NK-92 (cell line): ENCODE data around the gene TMPRSS11A.

Source experiments
- DNase-seq: peaks from one replicate; lab custom pipeline; 2025; ENCODE audit not compliant: unreplicated experiment; lab: John Stamatoyannopoulos, UW

Gene TMPRSS11A

DNA sequence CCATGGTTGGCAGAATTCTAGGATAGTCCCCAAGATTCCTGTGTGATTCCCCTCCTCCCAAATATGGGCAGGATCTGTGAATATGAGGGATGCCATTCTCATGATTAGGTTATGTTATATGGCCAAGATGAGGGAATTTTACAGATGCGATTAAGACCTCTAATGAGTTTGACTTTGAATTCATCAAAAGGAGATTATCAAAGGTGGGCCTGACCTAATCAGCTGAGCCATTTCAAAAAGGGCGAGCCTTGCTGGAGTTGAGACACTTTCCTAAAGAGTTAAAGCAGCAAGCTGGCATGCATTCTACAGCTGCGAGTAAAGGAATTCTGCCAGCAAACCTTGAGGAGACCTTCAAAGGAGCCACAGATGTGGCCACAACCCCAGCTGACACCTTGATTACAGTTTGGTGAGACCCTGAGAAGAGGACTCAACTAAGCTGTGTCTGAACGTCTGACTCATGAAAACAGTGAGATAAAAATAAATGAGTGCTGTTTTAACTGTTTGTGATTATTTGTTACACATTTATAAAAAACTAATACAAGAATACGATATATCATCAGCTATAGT is 47.8 kb downstream of the TMPRSS11A start:
- no peak for DNase-seq

DNA sequence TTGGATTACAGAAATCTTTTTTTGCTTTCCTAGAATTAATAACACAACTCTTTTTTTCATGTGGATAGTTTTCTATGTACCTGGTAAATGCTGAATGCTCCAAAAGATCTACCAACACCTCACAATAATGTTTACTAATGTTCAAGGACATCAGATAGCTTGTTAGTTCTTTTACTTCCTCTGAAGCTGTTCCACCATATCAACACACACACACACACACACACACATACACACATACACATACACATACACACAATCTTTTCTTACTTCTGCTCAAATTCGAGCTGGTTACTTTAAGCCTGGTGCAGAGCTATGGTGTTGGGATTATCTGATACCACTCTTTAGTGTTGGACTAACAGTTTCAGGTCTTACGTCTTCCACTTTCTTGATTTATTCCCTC is 51.2 kb downstream of the TMPRSS11A start:
- no peak for DNase-seq

DNA sequence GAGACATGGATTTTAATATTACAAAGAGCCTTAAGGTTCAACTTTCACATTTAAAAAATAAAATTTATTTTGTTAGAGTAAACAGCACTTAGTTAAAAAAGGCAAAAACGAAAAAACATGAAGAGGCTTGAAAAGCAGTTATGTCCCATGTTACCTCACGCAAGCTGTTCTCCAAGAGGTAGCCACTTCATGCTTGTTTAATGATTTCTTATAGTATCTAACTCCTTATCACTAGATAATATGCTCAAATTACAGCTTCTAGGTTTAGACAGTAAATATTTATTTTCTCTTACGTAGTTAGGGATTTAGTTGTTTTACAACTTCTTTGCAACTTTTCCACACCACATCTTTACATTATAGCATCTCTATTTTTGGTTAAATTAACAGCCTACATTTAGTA is 51.7 kb downstream of the TMPRSS11A start:
- no peak for DNase-seq

DNA sequence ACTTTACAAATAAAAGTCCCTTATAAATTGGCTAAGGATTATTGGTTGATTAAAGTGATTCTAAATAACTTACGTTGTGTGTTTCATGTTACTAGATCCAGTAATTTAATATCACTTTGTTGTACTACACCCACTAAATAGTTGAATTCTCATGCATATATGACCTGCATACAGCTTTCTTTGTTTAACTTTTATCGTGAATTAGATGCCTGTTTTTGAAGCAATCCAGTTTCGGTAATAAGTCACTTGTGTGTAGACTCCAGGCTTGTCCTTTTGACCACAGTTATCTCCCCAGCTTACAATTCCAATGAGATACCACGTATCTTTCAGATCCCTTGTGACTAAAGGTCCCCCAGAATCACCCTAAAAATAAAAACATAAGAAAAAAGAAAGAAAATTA is 52.2 kb downstream of the TMPRSS11A start:
- DNase-seq, result no peak

DNA sequence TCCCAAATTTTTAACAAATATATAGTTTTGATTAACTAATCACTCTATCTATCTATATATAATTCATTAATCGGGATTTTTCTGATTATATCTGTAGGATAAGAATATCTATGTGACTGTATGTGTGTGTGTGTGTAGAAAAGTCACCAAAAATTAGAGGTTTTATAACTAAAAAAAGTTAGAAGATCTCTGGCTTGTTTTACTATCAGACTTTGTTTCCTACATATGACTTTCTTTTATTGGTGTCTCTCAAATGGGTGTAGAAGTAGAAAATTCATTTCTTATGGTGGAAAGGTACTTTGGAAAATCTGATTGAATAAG is 52.7 kb downstream of the TMPRSS11A start:
- DNase-seq, result no peak

DNA sequence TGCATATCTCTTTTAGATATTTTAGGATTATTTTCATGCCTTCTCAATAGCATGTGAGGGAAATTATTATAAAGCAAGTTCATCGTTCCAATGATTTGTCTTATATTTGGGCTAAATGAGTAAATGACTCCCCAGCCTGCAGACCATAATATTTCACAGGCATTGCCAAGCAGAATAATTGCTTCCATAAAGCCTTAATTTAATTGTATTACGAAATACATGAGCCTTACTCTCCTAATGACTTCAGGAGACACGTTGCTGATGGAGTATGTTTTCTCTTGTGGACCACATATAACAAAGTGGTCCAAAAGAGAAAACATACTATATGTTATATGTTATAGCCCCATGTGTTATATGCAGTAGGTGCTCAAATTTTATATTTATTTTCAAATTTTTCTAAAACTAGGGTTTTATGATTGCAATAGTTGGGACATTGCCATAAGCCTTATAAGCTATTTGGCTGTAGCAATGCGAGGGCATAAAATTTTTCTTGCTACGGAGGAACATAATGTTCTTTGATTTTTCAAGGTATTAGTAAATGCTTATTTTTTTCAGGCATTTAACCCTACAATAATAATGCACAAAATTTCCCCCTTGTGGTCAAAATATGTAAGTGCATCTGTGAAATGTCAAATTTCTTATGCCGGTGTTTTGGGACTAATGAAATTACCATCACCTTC is 53.2 kb downstream of the TMPRSS11A start:
- no peak for DNase-seq

DNA sequence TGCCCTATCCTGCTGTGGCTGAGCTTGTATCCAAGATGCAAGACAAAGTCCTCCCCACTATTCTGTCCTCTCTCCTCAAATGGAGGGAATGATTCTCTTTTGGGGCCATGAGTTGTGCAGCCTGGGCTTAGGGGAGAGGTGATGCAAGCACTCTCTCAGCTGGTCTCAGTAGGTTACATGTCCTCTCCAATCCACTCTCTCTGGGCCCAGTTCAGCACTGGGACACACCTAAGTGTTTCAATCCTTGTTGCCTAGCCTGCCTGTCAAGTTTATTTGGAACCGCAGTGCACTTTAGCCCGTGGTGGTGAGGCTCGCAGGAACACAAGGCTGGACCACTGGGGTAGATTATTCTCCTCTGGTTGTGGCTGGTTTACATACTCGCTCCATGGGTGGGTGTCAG is 55.6 kb downstream of the TMPRSS11A start:
- DNase-seq, result no peak

DNA sequence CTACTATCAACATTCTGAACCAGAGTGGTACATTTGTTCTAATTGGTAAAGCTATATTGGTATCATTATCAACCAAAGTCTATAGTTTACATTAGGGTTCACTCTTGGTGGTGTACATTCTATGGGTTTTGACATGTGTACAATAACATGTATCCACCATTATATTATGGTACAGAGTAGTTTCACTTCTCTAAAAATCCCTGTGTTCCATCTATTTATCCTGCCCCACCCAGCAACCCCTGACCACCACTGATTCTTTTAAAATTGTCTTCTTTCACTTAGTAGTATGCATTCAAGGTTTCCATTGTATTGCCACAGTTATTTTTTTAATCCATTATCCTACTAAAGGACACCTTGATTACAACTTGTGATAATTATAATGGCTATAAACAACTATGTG is 64.2 kb downstream of the TMPRSS11A start:
- DNase-seq, result no peak

DNA sequence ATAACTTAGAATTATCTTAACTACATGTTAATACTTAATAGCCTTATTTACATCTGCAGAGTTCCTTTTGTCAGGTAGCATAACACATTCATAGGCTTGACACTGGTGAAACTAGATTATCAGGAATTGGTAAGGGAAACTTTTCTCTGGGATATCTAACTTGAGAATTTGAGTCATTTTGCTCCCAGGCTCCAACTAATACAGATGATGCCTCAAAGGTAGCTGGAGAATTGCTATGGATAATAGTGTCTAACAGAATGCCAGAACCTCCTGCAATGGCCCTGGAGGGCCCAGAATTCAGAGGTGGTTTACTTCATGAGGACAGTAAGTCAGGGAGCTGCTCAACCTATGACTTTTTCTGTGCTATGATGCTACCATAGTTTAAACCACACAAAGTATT is 65.6 kb downstream of the TMPRSS11A start:
- DNase-seq, result no peak

DNA sequence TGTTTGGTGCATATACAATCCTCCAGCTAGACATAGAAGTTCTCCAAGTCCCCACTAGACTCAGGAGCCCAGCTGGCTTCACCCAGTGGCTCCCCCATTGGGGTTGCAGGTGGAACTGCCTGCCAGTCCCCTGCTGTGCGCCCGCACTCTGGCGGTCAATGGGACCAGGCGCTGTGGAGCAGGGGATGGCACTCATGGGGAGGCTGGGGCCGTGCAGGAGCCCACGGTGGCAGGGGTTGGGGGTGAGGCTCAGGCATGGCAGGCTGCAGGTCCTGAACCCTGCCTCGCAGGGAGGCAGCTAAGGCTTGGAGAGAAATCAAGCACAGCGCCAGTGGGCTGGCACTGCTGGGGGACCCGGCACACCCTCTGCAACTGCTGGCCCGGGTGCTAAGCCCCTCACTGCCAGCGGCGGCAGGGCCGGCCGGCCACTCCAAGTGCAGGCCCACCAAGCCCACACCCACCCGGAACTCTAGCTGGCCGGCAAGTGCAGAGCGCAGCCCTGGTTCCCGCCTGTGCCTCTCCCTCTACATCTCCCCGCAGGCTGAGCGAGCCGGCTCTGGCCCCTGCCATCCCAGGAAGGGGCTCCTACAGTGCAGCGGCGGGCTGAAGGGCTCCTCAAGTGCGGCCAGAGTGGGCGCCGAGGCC is 66.8 kb downstream of the TMPRSS11A start:
- DNase-seq, result no peak

DNA sequence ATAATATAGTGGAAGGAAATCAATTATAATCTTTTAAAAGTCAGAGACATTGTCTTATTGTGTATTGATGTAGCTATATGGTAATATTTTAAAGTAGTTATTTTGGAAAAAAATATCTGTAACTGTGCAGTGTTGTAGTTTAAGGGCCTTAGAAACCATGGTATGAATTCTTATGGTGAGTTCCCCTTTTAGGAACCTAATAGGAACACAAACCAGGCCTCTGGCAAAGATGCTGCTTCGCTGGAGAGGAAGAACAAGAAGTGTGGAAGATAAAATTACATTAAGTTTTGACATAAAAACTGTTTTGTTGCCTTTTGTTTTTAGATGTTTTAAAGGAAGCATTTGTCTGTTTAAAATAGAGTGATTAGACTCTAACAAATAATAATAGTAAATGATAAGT is 68.6 kb downstream of the TMPRSS11A start:
- DNase-seq, result no peak

DNA sequence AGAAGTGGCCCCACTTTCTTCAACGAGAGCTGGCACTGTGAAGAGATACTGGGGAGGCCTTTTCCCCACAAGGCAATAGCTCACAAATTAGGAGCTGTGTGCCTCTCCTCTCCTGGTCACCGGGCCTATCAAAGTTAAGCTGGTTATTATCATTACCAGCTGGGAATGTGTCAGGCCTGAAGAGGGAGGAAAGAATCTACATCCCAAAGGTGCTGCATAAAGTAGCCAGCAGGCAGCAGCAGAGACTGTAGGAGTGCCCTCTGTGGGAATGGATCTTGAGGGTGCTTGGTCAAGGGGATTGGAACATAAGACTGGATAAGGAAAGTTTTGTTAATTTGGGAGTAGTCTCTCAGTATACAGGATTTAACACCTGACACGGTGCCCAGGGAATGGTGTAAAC is 70.4 kb downstream of the TMPRSS11A start:
- DNase-seq, result no peak

DNA sequence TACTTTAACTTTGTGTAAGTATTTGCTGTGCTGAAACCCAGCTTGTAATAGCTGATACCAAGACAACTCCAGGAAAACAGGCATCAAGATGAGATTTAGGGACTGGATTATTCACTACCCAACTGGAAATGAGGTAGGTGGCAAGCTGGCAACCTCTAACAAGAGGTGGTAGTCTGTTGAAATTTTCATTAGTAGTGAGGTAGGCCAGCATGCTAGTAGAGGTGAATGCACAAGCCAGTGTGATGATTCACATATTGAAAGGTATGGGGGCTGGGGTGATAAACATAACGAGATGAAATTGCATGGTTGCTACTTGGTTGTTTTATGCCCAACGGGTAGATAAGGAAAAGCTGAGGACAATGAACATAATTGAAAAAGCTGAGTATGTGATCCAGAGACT is 71.0 kb downstream of the TMPRSS11A start:
- DNase-seq, result no peak

DNA sequence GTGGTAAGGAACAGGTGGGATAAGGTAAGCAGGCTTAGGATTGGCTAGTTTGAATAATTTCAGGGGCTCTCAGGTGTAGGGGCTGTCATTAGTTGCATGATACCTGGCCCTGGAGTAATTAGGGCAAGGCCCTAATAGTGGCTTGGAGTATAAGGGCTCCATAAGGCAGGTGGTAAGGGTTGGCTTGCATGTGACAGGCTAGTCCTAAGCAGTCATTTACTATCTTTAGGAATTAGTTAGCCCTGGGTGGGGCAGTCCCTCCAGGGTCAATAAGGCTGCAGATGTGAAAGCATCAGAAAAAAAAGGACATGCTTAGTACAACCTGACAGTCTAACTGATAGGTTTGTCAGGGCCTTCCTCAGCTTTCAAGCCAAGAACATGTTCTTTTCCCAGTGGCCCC is 71.6 kb downstream of the TMPRSS11A start:
- DNase-seq, result no peak

DNA sequence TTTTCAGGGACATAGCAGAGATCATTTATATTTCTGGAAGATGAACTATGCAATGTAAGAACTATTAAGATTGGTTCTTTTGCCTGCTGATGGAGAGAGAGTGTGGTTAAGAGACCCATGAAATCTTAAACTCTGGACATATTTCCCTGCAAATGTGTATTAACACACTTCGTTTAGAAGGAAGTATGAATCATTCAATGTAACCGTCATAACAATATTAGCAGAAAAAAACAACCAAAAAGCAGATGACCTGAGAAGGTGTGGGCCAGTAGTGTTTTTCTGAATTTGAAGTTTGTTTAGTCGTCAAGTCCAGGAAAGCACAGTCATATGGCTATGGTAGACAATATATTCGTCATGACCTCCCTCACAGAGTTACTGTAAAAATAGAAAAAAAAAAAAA is 77.0 kb downstream of the TMPRSS11A start:
- no peak for DNase-seq

DNA sequence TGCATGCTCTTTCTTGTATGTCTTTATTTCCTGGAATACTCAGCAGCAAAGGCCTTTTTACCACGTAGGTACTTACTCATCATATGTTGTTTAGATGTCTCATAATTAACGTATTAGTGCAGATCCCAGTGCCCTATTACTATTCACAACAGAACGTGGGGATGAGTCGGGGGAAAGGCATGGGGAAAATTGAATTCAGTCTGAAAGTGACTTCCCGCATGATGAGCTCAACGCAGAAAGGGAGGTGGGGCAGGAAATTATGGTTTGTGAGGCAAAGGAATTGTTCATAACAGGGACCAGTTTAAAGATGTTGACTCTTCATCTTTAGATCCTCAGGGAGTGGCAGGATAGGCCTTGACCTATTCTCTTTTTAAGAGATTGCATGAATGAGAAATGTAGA is 77.5 kb downstream of the TMPRSS11A start:
- no peak for DNase-seq

DNA sequence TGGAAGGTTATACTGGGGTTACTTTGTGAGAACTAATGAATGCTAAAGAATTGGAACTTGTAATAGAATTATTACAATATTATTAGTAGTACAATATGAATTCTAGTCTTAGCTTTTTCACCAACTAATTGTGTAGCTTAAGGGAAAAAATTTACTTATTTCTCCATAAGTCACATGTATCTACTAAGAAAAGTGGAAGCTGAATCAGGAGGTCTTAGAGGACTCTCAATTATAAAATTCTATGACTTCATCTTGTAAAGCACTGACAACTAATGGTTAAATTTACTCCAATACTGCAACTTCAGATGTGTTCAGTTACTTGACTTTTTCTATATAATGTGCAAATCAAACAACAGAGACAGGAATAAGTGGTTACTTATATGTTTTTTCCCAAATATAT is 78.6 kb downstream of the TMPRSS11A start:
- no peak for DNase-seq

DNA sequence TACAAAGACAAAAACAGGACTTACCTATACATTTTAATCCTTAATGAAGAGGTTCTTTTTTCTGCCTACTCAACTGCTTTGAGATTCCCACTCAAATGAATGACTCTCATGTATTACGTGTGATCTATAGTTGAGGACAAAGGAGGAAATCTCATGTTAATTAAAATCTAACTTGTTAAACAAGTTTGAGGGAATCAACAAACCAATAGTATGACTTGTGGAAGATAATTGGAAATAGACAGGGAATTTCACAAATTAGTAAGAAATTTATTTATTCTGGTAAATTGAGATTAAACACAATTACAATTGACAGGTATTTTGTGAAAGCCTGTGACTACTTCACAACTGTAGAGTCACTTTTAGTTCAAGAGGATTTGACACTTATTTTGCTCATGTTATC is 79.4 kb downstream of the TMPRSS11A start, which contains the start of gene TMPRSS11D:
Gene TMPRSS11D (minus strand): TSS at position 101 of the 400 bp plus-strand sequence. CDS start 69 bp downstream, at position 32.
- no peak for DNase-seq

DNA sequence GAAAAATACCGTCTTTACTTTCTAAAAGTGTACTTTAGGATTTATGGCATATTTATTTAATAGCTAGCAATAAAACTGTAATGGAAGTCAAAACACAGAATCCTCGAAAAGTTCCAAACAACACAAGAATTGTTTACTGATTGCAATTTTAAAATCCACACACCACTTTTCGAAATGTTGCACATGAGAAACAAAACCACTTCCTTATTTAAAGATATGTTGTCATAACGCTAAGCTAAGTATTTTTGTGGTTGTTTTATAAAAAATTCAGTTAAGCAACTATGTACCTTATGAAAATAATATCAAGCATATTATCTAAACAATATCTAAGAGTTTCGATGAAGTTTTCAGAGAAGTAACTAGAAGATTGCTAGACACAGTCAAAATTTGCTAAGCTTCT is 79.8 kb downstream of the TMPRSS11A start:
- no peak for DNase-seq

DNA sequence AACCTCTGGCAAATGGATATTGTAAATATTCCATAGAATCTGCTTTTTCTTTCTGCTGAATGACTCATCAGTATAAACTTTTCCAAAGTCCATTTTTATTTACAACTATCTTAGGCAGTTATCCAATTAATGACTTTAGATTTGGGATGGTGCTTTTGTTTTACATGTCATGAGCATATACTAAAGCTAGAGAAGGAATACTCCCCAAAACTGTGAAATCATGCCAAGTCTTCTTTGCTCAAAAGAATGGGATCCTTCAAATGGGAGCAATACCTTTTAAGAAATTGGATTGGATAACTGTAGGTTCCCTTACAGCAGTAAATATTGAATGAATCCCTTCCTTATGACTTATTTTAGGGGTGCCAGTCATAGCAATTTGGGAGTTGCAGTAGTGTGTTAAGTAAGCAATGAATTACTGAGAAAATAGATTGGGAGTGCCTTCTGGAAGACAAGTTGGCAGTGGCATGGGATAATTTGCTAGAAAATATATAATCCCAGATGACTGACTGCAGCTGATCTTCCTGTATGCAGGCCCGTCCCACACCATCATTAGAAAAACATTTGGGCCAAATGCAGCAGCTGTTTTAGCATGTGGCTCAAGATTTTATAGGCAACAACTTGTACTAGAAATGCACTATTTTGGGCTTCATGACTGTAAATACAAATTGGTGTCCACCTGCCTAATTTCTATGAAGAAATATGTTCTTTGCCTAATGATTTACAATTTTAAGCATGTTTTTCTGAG is 82.3 kb downstream of the TMPRSS11A start:
- DNase-seq, result no peak

DNA sequence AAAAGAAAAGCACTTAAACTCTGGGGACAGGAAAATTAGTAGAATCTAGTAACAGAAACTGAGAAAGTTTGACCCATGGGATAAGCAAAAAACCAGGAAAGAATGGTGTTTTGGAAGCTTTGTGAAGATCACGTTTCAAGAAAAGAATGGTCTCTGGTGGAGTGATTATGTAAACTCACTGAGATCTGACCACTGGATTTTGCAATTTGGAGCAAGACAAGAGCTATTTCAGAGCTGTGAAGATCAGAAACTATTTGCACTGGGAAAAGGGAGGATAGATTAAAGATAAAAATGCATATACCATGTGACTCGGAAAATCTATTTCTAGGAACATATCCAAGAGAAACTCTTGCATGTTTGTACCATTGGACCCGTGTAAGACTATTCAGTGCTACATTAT is 83.8 kb downstream of the TMPRSS11A start:
- no peak for DNase-seq

DNA sequence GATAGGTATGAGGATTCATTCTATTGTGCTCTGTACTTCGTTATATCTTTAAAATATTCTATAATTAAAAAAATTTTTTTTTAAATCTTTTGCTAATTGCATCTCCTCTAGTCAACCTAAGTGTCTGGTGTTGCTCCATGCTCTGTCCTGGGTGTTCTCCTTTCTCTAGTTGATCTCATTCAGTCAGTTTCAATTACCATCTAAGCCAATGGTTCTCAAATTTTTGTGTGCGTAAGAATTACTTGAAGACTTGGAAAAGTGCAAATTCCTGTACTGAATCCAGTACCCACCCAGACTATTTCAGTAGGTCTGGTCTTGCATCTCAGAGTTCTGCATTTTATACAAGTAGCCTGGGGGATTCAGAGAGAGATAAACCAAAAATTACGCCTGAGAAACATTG is 86.2 kb downstream of the TMPRSS11A start:
- no peak for DNase-seq
